Panc1 (cell line): Measurements from ENCODE around the gene MTA1. TPM values are rescaled to one million over a fixed set of nuclear protein-coding genes. Genes with fewer than 3 reads are reported as not detected.

Experiments
- ATAC-seq: fragments of 200-7000 bp; cut with Tn5 transposase; 2 replicates; pipeline ENCODE4 v1.9.1; 2020; ENCODE audit warnings: mild to moderate bottlenecking, moderate library complexity
- BruUV-seq: library from RNA; stranded (reverse); fragments of 400-500 nt; replicated peaks from 2 replicates; lab custom pipeline; 2021; lab: Mats Ljungman, UMichigan
- CTCF ChIA-PET: fragments of 300-600 bp; sonication (Branson Sonifier 250); formaldehyde crosslinking; loops from one replicate; lab custom pipeline; 2022; ENCODE audit warnings: antibody characterized with exemption; lab: Charles Lee
- POLR2A ChIA-PET: fragments of 300-600 bp; sonication (Branson Sonifier 250); formaldehyde crosslinking; loops from one replicate; lab custom pipeline; 2022; ENCODE audit warnings: antibody characterized with exemption; lab: Charles Lee
- DNase-seq: peaks from one replicate; pipeline ENCODE4 v3.0.0-alpha.2; 2010; ENCODE audit warnings: low read depth, low spot score
- H3K27ac ChIP-seq: 2 replicates; pipeline ENCODE4 v1.5.1; 2011; ENCODE audit warnings: mild to moderate bottlenecking, low read length, inconsistent platforms
- H3K27me3 ChIP-seq: fragments of 200-500 bp; sonication (Bioruptor generic); 2 replicates; pipeline ENCODE4 v1.6.0; 2014; ENCODE audit warnings: low read length, inconsistent platforms; ENCODE audit not compliant: control insufficient read depth, insufficient read depth
- H3K36me3 ChIP-seq: fragments of 200-500 bp; sonication (Bioruptor generic); 2 replicates; pipeline ENCODE4 v1.5.1; 2014; ENCODE audit warnings: inconsistent platforms, mild to moderate bottlenecking, low read length, moderate library complexity; ENCODE audit not compliant: control insufficient read depth, insufficient read depth
- H3K4me1 ChIP-seq: 2 replicates; pipeline ENCODE4 v1.5.1; 2011; ENCODE audit warnings: inconsistent platforms, mild to moderate bottlenecking, low read length, moderate library complexity; ENCODE audit not compliant: control insufficient read depth, insufficient read depth
- H3K4me3 ChIP-seq, 2 experiments: 2 replicates each; pipeline ENCODE4 v1.5.1; 2011 to 2012; ENCODE audit warnings: low read depth in 2 of 2, low read length in 2 of 2, mild to moderate bottlenecking in 2 of 2, inconsistent platforms in 1 of 2, moderate library complexity in 1 of 2
- H3K9me3 ChIP-seq: fragments of 200-500 bp; sonication (Bioruptor generic); 2 replicates; pipeline ENCODE4 v1.5.1; 2014; ENCODE audit warnings: low read depth, mild to moderate bottlenecking, inconsistent platforms, low read length, moderate library complexity; ENCODE audit not compliant: control insufficient read depth, insufficient read depth
- CTCF ChIP-seq: fragments of 450-650 bp; IDR thresholded peaks from 2 replicates; pipeline ENCODE4 v1.5.1; 2017; ENCODE audit warnings: mild to moderate bottlenecking
- POLR2AphosphoS5 ChIP-seq: IDR thresholded peaks from 2 replicates; pipeline ENCODE4 v1.6.1; 2012; ENCODE audit warnings: mild to moderate bottlenecking, low read depth, low read length, moderate library complexity
- REST ChIP-seq, 2 experiments: IDR thresholded peaks; 2 replicates each; pipeline ENCODE4 v1.6.1; 2011 to 2012; ENCODE audit warnings: low read depth in 2 of 2, control low read depth in 1 of 2, low read length in 1 of 2, mild to moderate bottlenecking in 1 of 2, moderate library complexity in 1 of 2; ENCODE audit not compliant: insufficient read depth in 1 of 2
- SIN3A ChIP-seq: IDR thresholded peaks from 2 replicates; pipeline ENCODE4 v1.6.1; 2012; ENCODE audit warnings: low read depth, mild to moderate bottlenecking, low read length, moderate library complexity, borderline replicate concordance; ENCODE audit not compliant: insufficient read depth
- TCF7L2 ChIP-seq: IDR thresholded peaks from 2 replicates; pipeline ENCODE4 v1.6.1; 2011; ENCODE audit warnings: mild to moderate bottlenecking, low read depth, low read length, inconsistent platforms
- in situ Hi-C: cut with HindIII; loops from 2 replicates; pipeline ENCODE4 v1.10.0; 2016; ENCODE audit warnings: low sequenced_read_pairs, low pct_unique_long_range_greater_than_20kb
- intact Hi-C: fragments of 100-400 bp; cut with micrococcal nuclease; formaldehyde crosslinking; loops from one replicate; pipeline ENCODE4 v1.10.0; 2022; ENCODE audit not compliant: unreplicated experiment
- total RNA-seq: library from RNA; stranded (reverse); gene quantifications from one replicate; pipeline ENCODE4 v1.2.1, GENCODE V29; 2021; ENCODE audit not compliant: unreplicated experiment

The MTA1 gene
- total RNA-seq, 1 experiment from 2014 or later, result 105 TPM

- in situ Hi-C loops, result no loop called here
- Histone ChIP-seq H3K4me1 (peaks cover 42% of the 10 kb centered on the region), H3K36me3 (no peaks in the 10 kb centered on the region; the same call in 1 of the 2 replicates), H3K4me3 (no peak overlapping the region), H3K27me3 (no peaks in the 10 kb centered on the region), H3K27ac (no peak overlapping the region), H3K9me3 (no peaks in the 10 kb centered on the region)
- no TSS peak for BruUV-seq
- ChIA-PET CTCF (no interaction called here), POLR2A (interaction anchor here (0.6 kb wide), 1 partner anchor 14 kb away, joined by 6 read pairs; no protein-coding TSS in a partner anchor)
- intact Hi-C loops, result no loop called here
- ATAC-seq, result no peak
- TF ChIP-seq CTCF (no peak), POLR2AphosphoS5 (no peak), TCF7L2 (no peak)
- no peak for DNase-seq
These were observed 58.2 kb downstream of the MTA1 start for GRCh38 chr14:105477660-105478397.

GRCh38 chr14:105478398-105479251 is 59.0 kb downstream of the MTA1 start:
- Histone ChIP-seq H3K4me1 (peaks cover 45% of the 10 kb centered on the region), H3K27me3 (no peaks in the 10 kb centered on the region), H3K27ac (no peak overlapping the region), H3K36me3 (no peaks in the 10 kb centered on the region; the same call in 1 of the 2 replicates), H3K4me3 (no peak overlapping the region), H3K9me3 (no peaks in the 10 kb centered on the region)
- ATAC-seq (no peak), DNase-seq (no peak)
- no TSS peak for BruUV-seq
- in situ Hi-C loops (no loop called here), intact Hi-C loops (no loop called here)
- ChIA-PET POLR2A (interaction anchor here (0.6 kb wide), 1 partner anchor 14 kb away, joined by 6 read pairs; no protein-coding TSS in a partner anchor), CTCF (no interaction called here)
- TF ChIP-seq SIN3A, result no peak
- no peak for TF ChIP-seq CTCF
- no peak for TF ChIP-seq REST (IDR thresholded peaks at IDR 0.05; ENCODE audit: insufficient read depth in 1 of 2, low read depth in 2 of 2, low read length in 1 of 2)
- no peak for TF ChIP-seq POLR2AphosphoS5
- TF ChIP-seq TCF7L2, result no peak
